HG02798 (cell line): ENCODE data around the gene RPS28.
"Not testable (repeated sequence)": the region's sequence is repeated elsewhere in the genome, so short reads cannot be mapped to it uniquely, and the experiment has no call there.

ENCODE experiments used
- ATAC-seq: cut with Tn5 transposase; IDR thresholded peaks from one replicate; pipeline ENCODE4 v1.9.1; 2021; ENCODE audit warnings: mild to moderate bottlenecking; ENCODE audit not compliant: unreplicated experiment, poor library complexity

Gene RPS28

GRCh38 chr19:8340341-8341096 lies 19.2 kb downstream of the RPS28 start:
- ATAC-seq = no peak

- ATAC-seq = not testable (repeated sequence)
Observed at GRCh38 chr19:8341504-8341903, 20.2 kb downstream of the RPS28 start.

GRCh38 chr19:8342316-8342683 lies 21.0 kb downstream of the RPS28 start:
- ATAC-seq = no peak

- peak; percentile 88 for ATAC-seq
Observed at GRCh38 chr19:8342684-8343482, 21.6 kb downstream of the RPS28 start, which contains the start of gene KANK3. Gene KANK3 (minus strand): TSS chr19:8343262. CDS start chr19:8337828, 5,434 bp downstream.

GRCh38 chr19:8343483-8343844 lies 22.2 kb downstream of the RPS28 start:
- ATAC-seq = no peak

GRCh38 chr19:8349629-8350372 lies 28.5 kb downstream of the RPS28 start:
- ATAC-seq = not testable (repeated sequence)

- ATAC-seq = no peak
Observed at GRCh38 chr19:8352134-8352827, 31.0 kb downstream of the RPS28 start.

GRCh38 chr19:8352845-8353244 lies 31.5 kb downstream of the RPS28 start:
- ATAC-seq = not testable (repeated sequence)

- ATAC-seq = no peak
Observed at GRCh38 chr19:8355631-8356402, 34.5 kb downstream of the RPS28 start.

GRCh38 chr19:8357007-8357521 lies 35.8 kb downstream of the RPS28 start:
- ATAC-seq = no peak

- no peak for ATAC-seq
Observed at GRCh38 chr19:8358948-8359347, 37.7 kb downstream of the RPS28 start.

GRCh38 chr19:8360196-8360595 lies 38.9 kb downstream of the RPS28 start:
- ATAC-seq = no peak

GRCh38 chr19:8361921-8362793 lies 40.9 kb downstream of the RPS28 start:
- ATAC-seq = no peak

GRCh38 chr19:8363803-8364771 lies 42.8 kb downstream of the RPS28 start, which contains the start of gene ANGPTL4:
Gene ANGPTL4 (plus strand): TSS chr19:8364155. CDS start chr19:8364322, 167 bp downstream.
- no peak for ATAC-seq

GRCh38 chr19:8366121-8366581 lies 44.9 kb downstream of the RPS28 start:
- no peak for ATAC-seq

GRCh38 chr19:8366961-8367326 lies 45.6 kb downstream of the RPS28 start:
- ATAC-seq = no peak

GRCh38 chr19:8367327-8368001 lies 46.2 kb downstream of the RPS28 start:
- no peak for ATAC-seq
